ENCODE measurements around the gene MED12. TPM values are rescaled to one million over a fixed set of nuclear protein-coding genes. Genes with fewer than 3 reads are reported as not detected.

The MED12 gene
- total RNA-seq, 4 donors from 2014 or later = 27.0 to 63.0 (median 39.8) TPM

- TF ChIP-seq CTCF (IDR thresholded peaks at IDR 0.05) = no peak
- no peak for TF ChIP-seq POLR2AphosphoS5 (IDR thresholded peaks at IDR 0.05)
- TF ChIP-seq POLR2A (IDR thresholded peaks at IDR 0.05) = no peak
- no peak for TF ChIP-seq EP300 (IDR thresholded peaks at IDR 0.05)
- Histone ChIP-seq H3K27ac (no peak within 1 kb of the TSS), H3K9me3 (no peaks in the 10 kb centered on the region), H3K4me1 (peaks cover 10% of the 10 kb centered on the region), H3K27me3 (no peaks in the 10 kb centered on the region), H3K4me3 (peak within 1 kb of the TSS; percentile 36), H3K36me3 (peaks cover 31% of the 10 kb centered on the region)
- no peak for DNase-seq (ENCODE audit: low spot score in 2 of 2)
- 46% methylated on average over 16 of the region's 28 CpGs for WGBS
Observed at GRCh38 chrX:71144651-71145050, 26.3 kb downstream of the MED12 start, which contains the start of gene NLGN3. NLGN3 (plus strand) TSS chrX:71144841; CDS start chrX:71147750, 2,909 bp downstream.

GRCh38 chrX:71147496-71148277 is 29.3 kb downstream of the MED12 start:
- DNase-seq (ENCODE audit: low spot score in 2 of 2) = no peak
- Histone ChIP-seq H3K4me3 (no peak overlapping the region), H3K4me1 (peaks cover 10% of the 10 kb centered on the region), H3K9me3 (no peaks in the 10 kb centered on the region), H3K27me3 (no peaks in the 10 kb centered on the region), H3K36me3 (peaks cover 2% of the 10 kb centered on the region), H3K27ac (no peak overlapping the region)
- 85% methylated on average over 20 of the region's 28 CpGs for WGBS
- TF ChIP-seq CTCF (IDR thresholded peaks at IDR 0.05) (no peak), POLR2A (IDR thresholded peaks at IDR 0.05) (no peak), POLR2AphosphoS5 (IDR thresholded peaks at IDR 0.05) (no peak), EP300 (IDR thresholded peaks at IDR 0.05) (no peak)

GRCh38 chrX:71148278-71148663 is 29.9 kb downstream of the MED12 start:
- H3K27ac ChIP-seq = no peak overlapping the region
- no peak for TF ChIP-seq CTCF (IDR thresholded peaks at IDR 0.05)
- TF ChIP-seq POLR2AphosphoS5 (IDR thresholded peaks at IDR 0.05) = no peak
- TF ChIP-seq EP300 (IDR thresholded peaks at IDR 0.05) = no peak
- no peak for TF ChIP-seq POLR2A (IDR thresholded peaks at IDR 0.05)
- no peak overlapping the region for H3K4me3 ChIP-seq
- H3K9me3 ChIP-seq = no peaks in the 10 kb centered on the region
- H3K36me3 ChIP-seq = no peaks in the 10 kb centered on the region
- H3K27me3 ChIP-seq = no peaks in the 10 kb centered on the region
- WGBS = no CpG with 5 or more reads among the region's 8 CpGs
- DNase-seq (ENCODE audit: low spot score in 2 of 2) = no peak
- peaks cover 10% of the 10 kb centered on the region for H3K4me1 ChIP-seq

- Histone ChIP-seq H3K4me1 (no peaks in the 10 kb centered on the region), H3K27me3 (no peaks in the 10 kb centered on the region), H3K27ac (no peak overlapping the region), H3K4me3 (no peak overlapping the region), H3K36me3 (no peaks in the 10 kb centered on the region), H3K9me3 (no peaks in the 10 kb centered on the region)
- DNase-seq (ENCODE audit: low spot score in 2 of 2) = no peak
- 76% methylated on average over 7 of the region's 7 CpGs for whole genome bisulfite sequencing
- TF ChIP-seq EP300 (IDR thresholded peaks at IDR 0.05) (no peak), CTCF (IDR thresholded peaks at IDR 0.05) (no peak), POLR2AphosphoS5 (IDR thresholded peaks at IDR 0.05) (no peak), POLR2A (IDR thresholded peaks at IDR 0.05) (no peak)
Observed at GRCh38 chrX:71151366-71151765, 33.0 kb downstream of the MED12 start.

GRCh38 chrX:71154196-71154595 is 35.8 kb downstream of the MED12 start:
- WGBS = 78% methylated on average over 6 of the region's 7 CpGs
- H3K4me3 ChIP-seq = no peak overlapping the region
- DNase-seq (ENCODE audit: low spot score in 2 of 2) = no peak

More at GRCh38 chrX:71154196-71154595, 35.8 kb downstream of the MED12 start:
- no peaks in the 10 kb centered on the region for H3K9me3 ChIP-seq
- no peaks in the 10 kb centered on the region for H3K27me3 ChIP-seq
- no peak for TF ChIP-seq EP300 (IDR thresholded peaks at IDR 0.05)
- no peak for TF ChIP-seq POLR2A (IDR thresholded peaks at IDR 0.05)
- no peaks in the 10 kb centered on the region for H3K4me1 ChIP-seq
- no peak overlapping the region for H3K27ac ChIP-seq
- H3K36me3 ChIP-seq = no peaks in the 10 kb centered on the region
